Upper lobe of left lung (tissue), 4 donors: Measurements from ENCODE around the gene FAM168B.

ENCODE experiments used
- CTCF ChIP-seq, 6 experiments: fragments of 450-650 bp in 4 of 6; fragments of 200-600 bp in 2 of 6; sonication (generic) in 2 of 6; IDR thresholded peaks; one replicate each; pipeline ENCODE4 v1.5.1; 2016 to 2019; ENCODE audit warnings: antibody characterized with exemption in 6 of 6
- EP300 ChIP-seq, 4 donors: sonication (generic); formaldehyde crosslinking; IDR thresholded peaks; one replicate each; pipeline ENCODE4 v1.5.1; 2017; ENCODE audit warnings: antibody characterized with exemption in 4 of 4, control low read depth in 2 of 4

GRCh38 chr2:131142849-131143248, 49.6 kb upstream of the FAM168B start:
- TF ChIP-seq EP300 (IDR thresholded peaks at IDR 0.05): no peak
- no peak for TF ChIP-seq CTCF (IDR thresholded peaks at IDR 0.05)
